Right lobe of liver (tissue), 6 donors: Measurements from ENCODE around the gene RUBCNL. TPM values are rescaled to one million over a fixed set of nuclear protein-coding genes. Genes with fewer than 3 reads are reported as not detected.
A peak's percentile ranks its signal among the peaks of the same experiment; 100 is the strongest.

Experiments
- ATAC-seq, 4 donors: fragments of 200-7000 bp; cut with Tn5 transposase; one replicate each; pipeline ENCODE4 v1.9.1; 2020; ENCODE audit warnings: mild to moderate bottlenecking in 4 of 4, moderate library complexity in 4 of 4
- DNase-seq, 3 donors: peaks; one replicate each; pipeline ENCODE4 v3.0.0-alpha.2; 2020
- H3K27ac ChIP-seq, 3 donors: fragments of 200-600 bp; one replicate each; pipeline ENCODE4 v1.8.0; 2022
- H3K27me3 ChIP-seq, 2 donors: fragments of 200-600 bp; one replicate each; pipeline ENCODE4 v1.8.0; 2022
- H3K36me3 ChIP-seq, 4 donors: fragments of 200-600 bp; sonication (generic) in 1 of 4; one replicate each; pipeline versions ENCODE4 v1.5.1 to v1.8.0; 2017 to 2022; ENCODE audit warnings: control low read depth in 1 of 4
- H3K4me1 ChIP-seq, 4 donors: fragments of 200-600 bp; sonication (generic) in 1 of 4; one replicate each; pipeline versions ENCODE4 v1.5.1 to v1.8.0; 2017 to 2022; ENCODE audit warnings: control low read depth in 1 of 4
- H3K4me3 ChIP-seq, 3 donors: fragments of 200-600 bp; one replicate each; pipeline ENCODE4 v1.8.0; 2022
- H3K9me3 ChIP-seq, 4 donors: fragments of 200-600 bp; sonication (generic) in 1 of 4; one replicate each; pipeline versions ENCODE4 v1.5.1 to v1.8.0; 2017 to 2022; ENCODE audit warnings: control low read depth in 1 of 4
- POLR2A ChIP-seq: fragments of 450-650 bp; IDR thresholded peaks from one replicate; pipeline ENCODE4 v1.6.1; 2017; ENCODE audit warnings: antibody characterized with exemption, mild to moderate bottlenecking
- WGBS: methylation state at CpG from one replicate; pipeline ENCODE4 v1.1.6; 2018; ENCODE audit warnings: low coverage, low lambda C conversion rate; ENCODE audit not compliant: insufficient coverage; ENCODE audit errors: missing lambda C conversion rate; 5-methylcytosine and 5-hydroxymethylcytosine counted together
- intact Hi-C, 2 donors: fragments of 100-400 bp; cut with DNase I; formaldehyde crosslinking; loops; one replicate each; pipeline versions ENCODE4 v1.11.2 to v1.14.1; 2022
- total RNA-seq, 6 experiments: library from RNA; depleted of rRNA in 2 of 6; stranded (reverse); fragments of >200 nt in 2 of 6; fragmentation: NEBNext Ultra II Directional in 3 of 6; extraction: Animal tissue kit (Norgen Biotek cat#: 25700) in 3 of 6; gene quantifications; one replicate each; pipeline versions ENCODE4 v1.1.0 to v1.2.4, GENCODE V29; 2016 to 2023
- TF ChIP-seq, protein P1 (sequence below), 4 donors: fragments of 200-600 bp in 3 of 4; fragments of 450-650 bp in 1 of 4; IDR thresholded peaks; one replicate each; pipeline versions ENCODE4 v1.5.1 to v1.8.0; 2016 to 2022; ENCODE audit warnings: antibody characterized with exemption in 4 of 4, mild to moderate bottlenecking in 2 of 4
- donor health status: DM: no; HTN: yes; CAD: no.
- donor health status: DM: no; HTN: no; CAD: no.
- donor health status: DM: no; HTN: no; CAD: no.
- donor health status: DM: no; HTN: yes; CAD: no.
- donor health status: DM: no; HTN: yes; CAD: no.

RUBCNL gene
- total RNA-seq, 6 experiments from 2014 or later: 0.46 to 2.3 (median 1.0) TPM

DNA sequence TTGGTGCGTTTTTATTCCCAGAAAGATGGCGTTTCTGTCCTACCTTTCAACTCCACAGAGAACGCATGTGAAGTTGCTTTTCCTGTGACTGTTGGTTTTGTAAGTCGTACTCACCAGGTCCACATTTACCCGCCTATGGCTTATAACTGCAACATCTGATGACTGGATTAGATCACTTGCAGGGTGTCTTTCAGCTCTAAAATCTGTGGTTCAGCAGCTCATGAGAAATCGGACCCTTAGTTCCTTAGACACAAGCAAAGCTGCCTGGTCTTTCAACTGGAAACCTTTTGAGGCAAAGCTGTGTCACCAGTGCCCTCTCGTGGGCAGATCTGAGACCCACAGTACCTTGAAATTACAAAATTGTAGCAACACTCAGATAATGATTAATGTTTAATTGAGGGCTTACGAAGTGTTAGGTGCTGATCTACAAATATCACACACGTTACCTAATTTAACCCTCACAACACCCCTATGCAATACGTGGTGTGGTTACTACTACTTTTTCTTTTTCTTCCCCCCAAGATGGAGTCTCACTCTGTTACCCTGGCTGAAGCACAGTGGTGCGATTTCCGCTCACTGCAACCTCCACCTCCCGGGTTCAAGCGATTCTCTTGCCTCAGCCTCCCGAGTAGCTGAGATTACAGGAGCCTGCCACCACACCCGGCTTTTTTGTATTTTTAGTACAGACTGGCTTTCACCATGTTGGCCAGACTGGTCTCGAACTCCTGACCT, 65.4 kb downstream of the RUBCNL start:
- Histone ChIP-seq H3K4me1 (peaks cover 0 to 10% (median 0%) of the 10 kb centered on the region in 4 donors), H3K4me3 (no peak overlapping the region), H3K27me3 (no peaks in the 10 kb centered on the region), H3K36me3 (no peaks in the 10 kb centered on the region), H3K9me3 (no peaks in the 10 kb centered on the region), H3K27ac (peak overlapping the region in 1 of 3 donors; percentile 2)
- TF ChIP-seq, protein P1, sequence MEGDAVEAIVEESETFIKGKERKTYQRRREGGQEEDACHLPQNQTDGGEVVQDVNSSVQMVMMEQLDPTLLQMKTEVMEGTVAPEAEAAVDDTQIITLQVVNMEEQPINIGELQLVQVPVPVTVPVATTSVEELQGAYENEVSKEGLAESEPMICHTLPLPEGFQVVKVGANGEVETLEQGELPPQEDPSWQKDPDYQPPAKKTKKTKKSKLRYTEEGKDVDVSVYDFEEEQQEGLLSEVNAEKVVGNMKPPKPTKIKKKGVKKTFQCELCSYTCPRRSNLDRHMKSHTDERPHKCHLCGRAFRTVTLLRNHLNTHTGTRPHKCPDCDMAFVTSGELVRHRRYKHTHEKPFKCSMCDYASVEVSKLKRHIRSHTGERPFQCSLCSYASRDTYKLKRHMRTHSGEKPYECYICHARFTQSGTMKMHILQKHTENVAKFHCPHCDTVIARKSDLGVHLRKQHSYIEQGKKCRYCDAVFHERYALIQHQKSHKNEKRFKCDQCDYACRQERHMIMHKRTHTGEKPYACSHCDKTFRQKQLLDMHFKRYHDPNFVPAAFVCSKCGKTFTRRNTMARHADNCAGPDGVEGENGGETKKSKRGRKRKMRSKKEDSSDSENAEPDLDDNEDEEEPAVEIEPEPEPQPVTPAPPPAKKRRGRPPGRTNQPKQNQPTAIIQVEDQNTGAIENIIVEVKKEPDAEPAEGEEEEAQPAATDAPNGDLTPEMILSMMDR (IDR thresholded peaks at IDR 0.05): peak; percentile 81 to 88 (median 86)
- TF ChIP-seq POLR2A: no peak
- DNase-seq (peak; percentile 63 to 70 (median 69)), ATAC-seq (peak; percentile 94 to 96 (median 95))
- 16% methylated on average over 15 of the region's 17 CpGs for WGBS
- intact Hi-C loops: no loop called here

DNA sequence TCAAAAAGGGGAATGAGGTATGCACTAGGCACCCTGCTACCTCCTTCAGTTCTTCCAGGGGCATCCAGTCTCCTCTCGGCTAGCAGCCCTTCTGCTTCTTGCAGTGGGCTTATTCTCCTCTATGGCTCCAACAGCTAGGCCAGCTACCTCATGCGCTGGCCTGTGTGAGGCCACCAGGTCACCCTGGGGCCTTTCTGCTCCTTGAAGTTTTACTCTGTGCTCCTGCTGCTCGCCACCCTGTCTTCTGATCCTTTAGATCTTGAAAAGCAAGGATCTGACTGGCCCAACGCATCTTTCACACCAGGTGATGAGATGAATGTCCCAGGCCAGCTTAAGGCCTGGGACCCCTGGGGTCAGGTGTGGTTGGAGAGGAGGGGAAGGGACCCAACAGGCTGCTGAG, 66.2 kb downstream of the RUBCNL start:
- H3K4me1 ChIP-seq: peaks cover 0 to 10% (median 0%) of the 10 kb centered on the region in 4 donors
- ATAC-seq (peak in 2 of 4 donors; percentile 9 to 22), DNase-seq (no peak)
- TF ChIP-seq, protein P1 (IDR thresholded peaks at IDR 0.05): no peak
- TF ChIP-seq POLR2A: no peak
- intact Hi-C loops: no loop called here
- H3K4me3 ChIP-seq: no peak overlapping the region
- H3K27me3 ChIP-seq: no peaks in the 10 kb centered on the region
- 80% methylated on average over 1 of the region's 4 CpGs for WGBS
- H3K9me3 ChIP-seq: no peaks in the 10 kb centered on the region
- H3K27ac ChIP-seq: no peak overlapping the region
- no peaks in the 10 kb centered on the region for H3K36me3 ChIP-seq

DNA sequence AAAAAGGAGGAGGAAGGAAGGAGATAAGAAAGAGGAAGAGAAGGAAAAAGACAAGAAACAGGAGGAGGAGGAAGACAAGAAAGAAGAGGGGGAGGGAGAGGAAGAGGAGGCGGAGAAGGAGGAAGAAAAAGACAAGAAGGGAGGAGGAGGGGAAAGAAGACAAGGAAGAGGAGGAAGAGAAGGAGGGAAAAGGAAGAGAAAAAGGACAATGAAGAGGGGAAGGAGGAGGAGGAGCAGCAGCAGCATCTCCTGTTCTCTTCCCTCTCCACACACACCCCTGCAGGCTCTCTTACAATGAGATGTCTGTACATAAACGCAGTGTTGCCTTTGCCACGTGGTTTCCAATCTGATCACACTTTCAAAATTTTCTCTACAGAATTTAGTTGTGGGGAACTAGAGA, 66.6 kb downstream of the RUBCNL start:
- no peaks in the 10 kb centered on the region for H3K9me3 ChIP-seq
- TF ChIP-seq, protein P1 (IDR thresholded peaks at IDR 0.05): no peak
- TF ChIP-seq POLR2A: no peak
- H3K36me3 ChIP-seq: no peaks in the 10 kb centered on the region
- no peaks in the 10 kb centered on the region for H3K27me3 ChIP-seq
- intact Hi-C loops: no loop called here
- 50% methylated on average over 3 of the region's 3 CpGs for WGBS
- no peak overlapping the region for H3K27ac ChIP-seq
- peaks cover 0 to 10% (median 0%) of the 10 kb centered on the region in 4 donors for H3K4me1 ChIP-seq
- H3K4me3 ChIP-seq: no peak overlapping the region
- DNase-seq: no peak
- ATAC-seq: peak in 2 of 4 donors; percentile 5 to 8

DNA sequence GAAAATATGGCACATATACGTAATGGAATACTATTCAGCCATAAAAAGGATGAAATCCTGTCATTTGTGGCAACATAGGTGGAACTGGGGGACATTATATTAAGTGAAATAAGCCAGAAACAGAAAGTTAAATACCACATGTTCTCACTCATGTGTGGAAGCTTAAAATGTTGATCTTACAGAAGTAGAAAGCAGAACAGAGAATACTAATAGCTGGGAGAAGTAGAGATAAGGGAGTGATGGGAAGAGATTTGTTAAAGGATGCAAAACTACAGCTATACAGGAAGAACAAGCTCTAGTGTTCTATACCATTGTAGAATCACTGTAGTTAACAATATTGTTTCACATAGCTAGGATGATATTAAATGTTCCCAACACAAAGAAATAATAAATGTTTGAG, 68.1 kb downstream of the RUBCNL start:
- TF ChIP-seq POLR2A: no peak
- TF ChIP-seq, protein P1 (IDR thresholded peaks at IDR 0.05): no peak
- intact Hi-C loops: no loop called here
- no peak overlapping the region for H3K27ac ChIP-seq
- H3K9me3 ChIP-seq: no peaks in the 10 kb centered on the region
- H3K4me1 ChIP-seq: peaks cover 0 to 10% (median 0%) of the 10 kb centered on the region in 4 donors
- H3K4me3 ChIP-seq: no peak overlapping the region
- ATAC-seq (peak in 1 of 4 donors; percentile 7), DNase-seq (no peak)
- no peaks in the 10 kb centered on the region for H3K36me3 ChIP-seq
- no peaks in the 10 kb centered on the region for H3K27me3 ChIP-seq
- WGBS: 91% methylated on average over 1 of the region's 1 CpG
